Astrocyte of the cerebellum (primary cell): Measurements from ENCODE around the gene ESRRB.

Experiments used
- DNase-seq: peaks from one replicate; pipeline ENCODE4 v3.0.0-alpha.2; 2011; ENCODE audit warnings: low read depth
- H3K4me3 ChIP-seq: 2 replicates; pipeline ENCODE4 v1.5.1; 2011; ENCODE audit warnings: mild to moderate bottlenecking, low read depth, low read length, moderate library complexity
- in situ Hi-C: cut with HindIII; loops from 2 replicates; pipeline ENCODE4 v1.10.0; 2017; ENCODE audit warnings: low sequenced_read_pairs
- TF ChIP-seq, protein P1 (sequence below): IDR thresholded peaks from 2 replicates; pipeline ENCODE4 v1.5.1; 2012; ENCODE audit warnings: low read length, low read depth, moderate library complexity, mild to moderate bottlenecking; ENCODE audit errors: missing control alignments

ESRRB gene

DNA sequence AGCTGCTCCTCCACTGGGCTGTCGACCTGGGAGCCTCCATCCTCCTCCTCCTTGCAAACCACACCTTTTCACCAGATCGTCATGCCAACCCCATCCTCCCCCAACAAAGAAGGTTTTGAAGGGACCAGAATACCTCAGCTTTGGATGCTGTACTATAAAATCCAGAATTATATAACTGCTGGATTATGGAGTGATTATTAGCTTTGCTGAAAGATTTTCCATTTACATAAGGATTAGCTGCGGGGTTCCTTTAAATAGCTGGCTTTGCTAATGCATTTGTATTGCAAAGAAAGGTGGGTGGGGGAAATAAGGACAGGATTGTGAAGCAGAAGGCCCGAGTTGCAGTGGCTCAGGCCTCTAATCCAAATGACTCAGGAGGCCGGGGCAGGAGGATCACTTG, 36.6 kb downstream of the ESRRB start:
- TF ChIP-seq, protein P1, sequence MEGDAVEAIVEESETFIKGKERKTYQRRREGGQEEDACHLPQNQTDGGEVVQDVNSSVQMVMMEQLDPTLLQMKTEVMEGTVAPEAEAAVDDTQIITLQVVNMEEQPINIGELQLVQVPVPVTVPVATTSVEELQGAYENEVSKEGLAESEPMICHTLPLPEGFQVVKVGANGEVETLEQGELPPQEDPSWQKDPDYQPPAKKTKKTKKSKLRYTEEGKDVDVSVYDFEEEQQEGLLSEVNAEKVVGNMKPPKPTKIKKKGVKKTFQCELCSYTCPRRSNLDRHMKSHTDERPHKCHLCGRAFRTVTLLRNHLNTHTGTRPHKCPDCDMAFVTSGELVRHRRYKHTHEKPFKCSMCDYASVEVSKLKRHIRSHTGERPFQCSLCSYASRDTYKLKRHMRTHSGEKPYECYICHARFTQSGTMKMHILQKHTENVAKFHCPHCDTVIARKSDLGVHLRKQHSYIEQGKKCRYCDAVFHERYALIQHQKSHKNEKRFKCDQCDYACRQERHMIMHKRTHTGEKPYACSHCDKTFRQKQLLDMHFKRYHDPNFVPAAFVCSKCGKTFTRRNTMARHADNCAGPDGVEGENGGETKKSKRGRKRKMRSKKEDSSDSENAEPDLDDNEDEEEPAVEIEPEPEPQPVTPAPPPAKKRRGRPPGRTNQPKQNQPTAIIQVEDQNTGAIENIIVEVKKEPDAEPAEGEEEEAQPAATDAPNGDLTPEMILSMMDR: no peak
- DNase-seq: no peak
- H3K4me3 ChIP-seq: no peak overlapping the region
- in situ Hi-C loops: no loop called here

DNA sequence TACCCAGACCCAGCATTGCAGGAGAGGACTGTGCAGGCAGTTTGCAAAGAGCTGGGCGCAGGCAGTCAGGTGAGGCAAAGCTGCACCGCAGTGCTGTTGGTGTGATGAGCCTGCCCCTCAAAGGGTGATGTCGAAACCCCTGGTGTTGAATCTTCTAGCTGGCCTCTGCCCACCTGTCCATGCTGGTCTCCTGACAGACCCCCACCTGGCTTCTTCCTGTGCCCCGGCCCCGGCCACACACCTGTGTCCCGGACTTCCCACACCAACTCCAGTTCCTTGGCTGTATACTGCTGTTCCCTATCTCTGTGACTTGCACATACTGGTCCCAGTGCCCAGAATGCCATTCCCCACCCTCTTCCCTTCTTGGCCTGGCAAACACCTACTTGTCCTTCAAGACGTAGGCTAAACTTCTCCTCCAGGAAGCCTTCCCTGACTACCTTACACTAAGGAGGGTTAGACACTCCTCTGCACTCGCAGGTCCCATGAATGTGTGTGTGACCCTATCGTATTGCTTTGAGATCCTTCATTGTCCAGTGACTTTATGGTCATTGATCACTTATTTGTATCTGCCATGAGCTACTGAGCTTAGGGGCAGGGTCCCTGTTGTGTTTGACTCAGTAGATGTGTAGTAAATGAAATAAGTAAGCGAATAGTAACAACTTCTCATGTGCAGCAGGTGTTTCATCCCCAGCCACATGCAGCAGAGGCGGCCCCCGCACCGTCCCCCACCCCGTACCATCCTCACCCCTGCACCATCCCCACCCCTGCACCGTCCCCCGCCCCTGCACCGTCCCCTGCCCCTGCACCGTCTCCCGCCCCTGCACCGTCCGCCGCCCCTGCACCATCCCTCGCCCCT, 37.4 kb downstream of the ESRRB start:
- TF ChIP-seq, protein P1: no peak
- H3K4me3 ChIP-seq: no peak overlapping the region
- in situ Hi-C loops: no loop called here
- no peak for DNase-seq

DNA sequence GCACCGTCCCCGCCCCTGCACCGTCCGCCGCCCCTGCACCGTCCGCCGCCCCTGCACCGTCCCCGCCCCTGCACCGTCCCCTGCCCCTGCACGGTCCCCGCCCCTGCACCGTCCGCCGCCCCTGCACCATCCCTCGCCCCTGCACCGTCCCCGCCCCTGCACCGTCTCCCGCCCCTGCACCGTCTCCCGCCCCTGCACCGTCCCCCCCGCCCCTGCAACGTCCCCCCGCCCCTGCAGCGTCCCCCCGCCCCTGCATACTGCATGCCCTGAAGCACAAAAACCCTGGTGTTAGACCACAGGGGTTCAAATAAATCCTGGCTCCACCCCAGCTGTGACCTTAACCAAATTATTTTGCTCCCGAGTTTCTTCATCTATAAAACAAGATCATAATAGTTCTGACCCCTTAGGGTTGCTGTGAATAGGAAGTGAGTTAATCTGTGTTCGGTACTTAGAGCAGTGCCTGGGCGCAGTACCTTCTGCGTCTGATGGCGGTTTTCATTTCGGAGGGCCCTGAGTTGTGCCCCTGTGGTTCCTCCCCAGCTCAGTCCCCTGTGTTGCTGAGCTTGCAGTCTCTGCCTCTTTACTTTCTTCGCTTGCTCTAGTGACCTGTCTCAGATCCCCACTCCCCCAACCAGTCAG, 38.1 kb downstream of the ESRRB start:
- TF ChIP-seq, protein P1: no peak
- H3K4me3 ChIP-seq: no peak overlapping the region
- in situ Hi-C loops: no loop called here
- no peak for DNase-seq

DNA sequence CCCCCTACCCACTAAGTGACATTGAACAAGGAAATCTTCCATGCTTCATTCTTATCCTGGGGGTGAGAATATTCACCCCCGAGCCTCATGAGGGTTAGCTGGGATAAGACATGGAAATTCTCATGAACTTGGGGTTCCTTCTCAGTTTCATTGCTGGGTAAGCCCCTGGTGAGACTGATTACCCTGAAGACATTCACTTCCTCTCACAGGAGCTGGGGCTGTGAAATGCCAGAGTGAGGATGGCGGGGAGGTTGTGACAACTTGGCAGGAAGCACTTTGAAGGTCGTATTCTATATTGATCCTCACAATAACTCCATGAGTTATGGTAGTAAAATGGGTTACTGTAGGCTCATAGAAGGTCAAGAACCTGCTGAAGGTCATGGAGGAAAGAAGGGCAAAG, 43.5 kb downstream of the ESRRB start:
- H3K4me3 ChIP-seq: no peak overlapping the region
- TF ChIP-seq, protein P1: no peak
- in situ Hi-C loops: no loop called here
- DNase-seq: no peak

DNA sequence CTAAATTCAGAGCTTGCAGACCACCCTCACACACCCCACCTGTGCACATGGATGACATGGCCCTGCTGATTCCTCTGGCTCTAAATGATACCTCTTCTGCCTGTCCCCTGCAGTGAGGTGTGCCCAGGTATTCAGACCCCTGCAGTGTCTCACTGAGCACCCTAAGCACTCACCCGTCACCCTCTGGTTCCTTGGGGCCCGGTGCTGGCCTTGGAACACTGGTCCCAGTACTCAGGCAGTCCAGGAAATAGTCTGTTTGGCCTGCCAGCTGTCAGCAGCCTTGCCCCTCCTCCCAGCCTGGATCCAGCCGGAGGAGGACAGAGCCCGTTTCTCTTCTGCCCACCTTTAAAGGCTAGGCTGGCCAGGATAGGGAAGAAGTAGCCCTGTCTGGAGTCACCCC, 44.9 kb downstream of the ESRRB start:
- no peak overlapping the region for H3K4me3 ChIP-seq
- TF ChIP-seq, protein P1: no peak
- DNase-seq: no peak
- in situ Hi-C loops: loop anchor here (5.0 kb wide), 1 partner anchor 51 kb away; no protein-coding TSS in a partner anchor

DNA sequence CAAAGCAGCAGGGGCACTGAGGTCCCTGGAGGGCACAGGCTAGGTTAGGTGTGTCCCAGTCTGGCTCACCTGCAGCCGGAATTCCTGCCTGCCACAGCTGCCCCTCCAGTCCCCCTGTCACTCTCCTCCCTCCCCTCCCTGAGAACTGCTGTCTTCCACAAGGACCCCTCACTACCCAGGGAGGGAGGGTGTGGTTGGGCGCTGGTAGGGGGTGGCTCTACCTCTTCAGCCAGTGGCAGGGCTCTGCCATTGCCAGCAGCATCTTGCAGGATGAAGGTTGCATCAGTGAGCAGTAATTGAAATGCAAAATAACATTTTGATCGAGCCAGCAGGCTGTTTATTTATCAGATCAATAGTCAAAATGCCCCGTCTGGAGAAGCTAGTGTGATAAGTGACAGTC, 45.7 kb downstream of the ESRRB start:
- in situ Hi-C loops: loop anchor here (5.0 kb wide), 1 partner anchor 51 kb away; no protein-coding TSS in a partner anchor
- H3K4me3 ChIP-seq: no peak overlapping the region
- TF ChIP-seq, protein P1: no peak
- DNase-seq: no peak
